HL-60 (cell line): ENCODE measurements around the gene GET4.

Source experiments
- DNase-seq, 2 experiments: peaks; one replicate each; pipeline ENCODE4 v3.0.0-alpha.2; 2010 to 2020; ENCODE audit warnings: low read depth in 1 of 2, low spot score in 1 of 2
- H3K27ac ChIP-seq: fragments of 250-450 bp; sonication (Bioruptor Pico); replicated peaks from 2 replicates; pipeline ENCODE4 v1.5.1; 2020; ENCODE audit warnings: mild to moderate bottlenecking, moderate library complexity
- H3K27me3 ChIP-seq: fragments of 250-450 bp; sonication (Bioruptor Pico); 2 replicates; pipeline ENCODE4 v1.5.1; 2021; ENCODE audit warnings: mild to moderate bottlenecking, moderate library complexity; ENCODE audit not compliant: insufficient read depth, poor library complexity, severe bottlenecking
- H3K4me3 ChIP-seq: replicated peaks from 2 replicates; pipeline ENCODE4 v1.5.1; 2011; ENCODE audit warnings: mild to moderate bottlenecking, control low read depth, low read length; ENCODE audit not compliant: insufficient read depth
- CTCF ChIP-seq: IDR thresholded peaks from one replicate; pipeline ENCODE4 v1.5.1; 2011; ENCODE audit warnings: low read length, control low read depth, inconsistent platforms; ENCODE audit not compliant: insufficient read depth
- GABPA ChIP-seq: IDR thresholded peaks from 2 replicates; pipeline ENCODE4 v1.6.1; 2012; ENCODE audit warnings: low read depth
- POLR2AphosphoS5 ChIP-seq: IDR thresholded peaks from 2 replicates; pipeline ENCODE4 v1.6.1; 2012; ENCODE audit warnings: low read depth
- REST ChIP-seq: IDR thresholded peaks from 2 replicates; pipeline ENCODE4 v1.6.1; 2012; ENCODE audit warnings: low read depth; ENCODE audit not compliant: insufficient replicate concordance
- SPI1 ChIP-seq: IDR thresholded peaks from 2 replicates; pipeline ENCODE4 v1.6.1; 2012; ENCODE audit warnings: low read depth, mild to moderate bottlenecking, borderline replicate concordance

Gene GET4

GRCh38 chr7:913736-914520 lies 37.6 kb downstream of the GET4 start:
- no peak for TF ChIP-seq SPI1
- TF ChIP-seq CTCF: no peak
- TF ChIP-seq REST: no peak
- TF ChIP-seq POLR2AphosphoS5: no peak
- no peak for TF ChIP-seq GABPA

GRCh38 chr7:914521-915194 lies 38.3 kb downstream of the GET4 start:
- Histone ChIP-seq H3K27me3 (no peaks in the 10 kb centered on the region), H3K27ac (no peak overlapping the region), H3K4me3 (no peak overlapping the region)
- no peak for TF ChIP-seq POLR2AphosphoS5
- no peak for TF ChIP-seq CTCF
- TF ChIP-seq GABPA: no peak
- TF ChIP-seq REST: no peak
- no peak for TF ChIP-seq SPI1
- no peak for DNase-seq

More at GRCh38 chr7:913736-914520, 37.6 kb downstream of the GET4 start:
- Histone ChIP-seq H3K27ac (no peak overlapping the region), H3K4me3 (no peak overlapping the region), H3K27me3 (no peaks in the 10 kb centered on the region)
- no peak for DNase-seq

GRCh38 chr7:915291-916218 lies 39.2 kb downstream of the GET4 start:
- Histone ChIP-seq H3K4me3 (no peak overlapping the region), H3K27ac (no peak overlapping the region), H3K27me3 (no peaks in the 10 kb centered on the region)
- DNase-seq: no peak
- TF ChIP-seq POLR2AphosphoS5: no peak
